H4 (cell line): ENCODE results near the gene NCAM2. TPM values are rescaled to one million over a fixed set of nuclear protein-coding genes. Genes with fewer than 3 reads are reported as not detected.

ENCODE experiments used
- DNase-seq: peaks from one replicate; pipeline ENCODE4 v3.0.0-alpha.2; 2015; ENCODE audit warnings: low spot score
- total RNA-seq: library from RNA; depleted of rRNA; stranded (reverse); fragments of >200 nt; shearing (Covaris generic); gene quantifications from 2 replicates; pipeline ENCODE4 v1.2.3, GENCODE V29; 2014

Gene NCAM2
- total RNA-seq, 1 experiment from 2014 or later: 9.8 TPM

GRCh38 chr21:21210552-21210951, 212.3 kb downstream of the NCAM2 start:
- no peak for DNase-seq

- DNase-seq: no peak
Observed at GRCh38 chr21:21213297-21213696, 215.1 kb downstream of the NCAM2 start.

DNA sequence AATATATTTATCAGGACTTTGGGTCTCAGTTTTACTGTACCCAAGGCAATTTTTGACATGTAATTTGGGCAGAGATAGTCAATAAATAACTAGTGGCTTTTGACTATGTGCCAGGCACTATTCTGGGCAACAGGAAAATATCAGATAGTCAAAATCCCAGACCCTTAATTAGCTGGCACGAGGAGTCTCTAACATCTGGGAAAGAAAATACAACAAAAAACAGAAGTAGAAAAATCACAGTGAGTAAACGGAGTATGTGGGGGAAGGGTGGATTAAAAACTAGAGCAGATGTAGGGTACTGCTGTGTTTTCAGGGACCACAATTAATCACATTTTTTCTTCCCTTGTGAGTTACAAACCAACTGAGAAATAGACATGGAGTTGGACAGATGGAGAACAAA, 217.8 kb downstream of the NCAM2 start:
- DNase-seq: no peak

DNA sequence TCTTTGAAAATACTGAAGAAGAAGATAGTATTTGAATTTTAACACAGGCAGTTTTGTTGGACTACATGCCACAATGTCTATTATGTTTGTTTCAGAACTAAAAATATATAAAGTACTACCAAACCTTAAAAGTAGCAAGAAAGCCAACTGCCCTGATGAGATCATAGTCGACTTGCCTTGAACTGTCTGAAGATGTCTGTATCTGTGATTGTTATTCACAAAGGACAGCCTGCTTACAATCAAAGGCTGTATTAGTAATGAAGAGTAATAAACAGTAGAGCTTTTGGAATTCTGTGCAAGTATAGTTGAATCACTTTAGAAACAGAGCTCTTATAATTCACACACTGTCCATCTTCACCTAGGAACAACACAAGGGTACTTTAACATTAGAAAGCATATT, 228.3 kb downstream of the NCAM2 start:
- DNase-seq: no peak

DNA sequence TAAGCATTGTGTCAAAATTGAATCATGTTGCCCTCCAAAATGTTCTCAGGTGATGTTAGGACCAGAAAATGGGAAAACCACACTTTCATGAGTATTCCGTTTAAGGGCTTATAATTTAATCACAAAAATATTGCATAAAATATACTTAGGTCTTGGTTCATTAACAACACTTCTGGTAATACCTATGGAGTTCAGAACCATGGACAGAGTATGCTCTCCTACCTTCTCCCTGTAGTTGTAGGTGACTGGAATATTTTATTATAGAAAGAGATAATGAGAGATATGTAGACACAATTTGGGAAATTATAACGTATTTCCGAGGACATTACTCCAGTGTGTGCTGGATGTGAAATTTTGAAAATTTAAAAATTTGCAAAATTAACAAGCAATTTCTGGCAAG, 232.5 kb downstream of the NCAM2 start:
- no peak for DNase-seq

- no peak for DNase-seq
Observed at GRCh38 chr21:21231913-21232312, 233.7 kb downstream of the NCAM2 start.

DNA sequence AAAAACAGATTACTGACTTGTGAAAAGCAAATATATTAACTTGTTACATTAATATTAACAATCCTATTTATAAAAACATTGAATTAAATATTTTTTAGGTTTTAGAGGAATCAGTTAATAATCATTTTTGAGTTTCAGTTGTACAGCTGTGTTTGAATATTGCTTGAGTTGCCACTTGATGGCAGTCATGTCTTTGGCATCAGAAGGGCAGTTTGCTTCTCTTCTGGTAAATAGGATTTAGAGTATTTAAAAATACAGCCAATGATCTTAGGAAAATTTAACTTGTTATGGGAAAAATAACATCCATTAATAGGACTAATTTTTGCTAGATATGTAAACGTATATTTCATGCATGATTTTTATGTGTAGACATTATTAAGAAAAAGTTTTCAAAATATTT, 234.1 kb downstream of the NCAM2 start:
- DNase-seq: peak; percentile 54

DNA sequence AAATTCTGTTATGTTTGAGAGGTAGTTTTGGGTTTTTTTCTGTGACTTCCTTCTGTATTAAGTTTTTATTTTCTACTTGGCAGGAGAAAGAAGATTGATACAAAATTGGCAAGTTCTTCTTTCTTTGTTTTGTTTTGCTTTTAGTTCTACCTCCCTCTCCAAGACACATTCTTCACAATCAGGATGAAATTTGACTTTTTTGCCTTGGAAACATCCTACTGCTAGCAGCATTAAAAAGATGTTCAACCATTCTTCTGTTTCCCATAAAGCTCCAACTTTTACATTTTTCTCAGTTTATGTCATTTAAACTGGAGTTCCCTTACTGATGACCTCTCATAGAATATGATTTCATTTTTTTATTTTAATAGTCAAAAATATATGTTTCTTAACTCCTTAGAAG, 234.8 kb downstream of the NCAM2 start:
- DNase-seq: no peak

DNA sequence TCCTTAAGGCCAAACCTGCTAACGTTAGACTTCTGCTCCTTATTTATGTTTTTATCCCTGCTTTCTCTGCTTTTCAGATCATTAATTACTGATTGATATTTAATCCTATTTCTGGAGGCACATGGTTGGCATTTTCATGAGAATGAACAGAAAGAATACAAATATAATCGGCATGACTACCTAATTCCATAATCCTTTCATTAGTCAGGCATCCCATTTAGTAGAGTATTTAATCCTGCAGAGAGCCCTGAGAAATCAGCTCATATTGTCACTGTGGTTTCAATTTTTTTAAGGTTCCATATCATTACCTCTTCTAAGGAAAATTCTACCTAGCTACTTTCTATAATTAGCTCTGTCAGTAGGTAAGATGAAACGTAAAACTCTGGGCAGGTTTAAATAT, 238.8 kb downstream of the NCAM2 start:
- no peak for DNase-seq

DNA sequence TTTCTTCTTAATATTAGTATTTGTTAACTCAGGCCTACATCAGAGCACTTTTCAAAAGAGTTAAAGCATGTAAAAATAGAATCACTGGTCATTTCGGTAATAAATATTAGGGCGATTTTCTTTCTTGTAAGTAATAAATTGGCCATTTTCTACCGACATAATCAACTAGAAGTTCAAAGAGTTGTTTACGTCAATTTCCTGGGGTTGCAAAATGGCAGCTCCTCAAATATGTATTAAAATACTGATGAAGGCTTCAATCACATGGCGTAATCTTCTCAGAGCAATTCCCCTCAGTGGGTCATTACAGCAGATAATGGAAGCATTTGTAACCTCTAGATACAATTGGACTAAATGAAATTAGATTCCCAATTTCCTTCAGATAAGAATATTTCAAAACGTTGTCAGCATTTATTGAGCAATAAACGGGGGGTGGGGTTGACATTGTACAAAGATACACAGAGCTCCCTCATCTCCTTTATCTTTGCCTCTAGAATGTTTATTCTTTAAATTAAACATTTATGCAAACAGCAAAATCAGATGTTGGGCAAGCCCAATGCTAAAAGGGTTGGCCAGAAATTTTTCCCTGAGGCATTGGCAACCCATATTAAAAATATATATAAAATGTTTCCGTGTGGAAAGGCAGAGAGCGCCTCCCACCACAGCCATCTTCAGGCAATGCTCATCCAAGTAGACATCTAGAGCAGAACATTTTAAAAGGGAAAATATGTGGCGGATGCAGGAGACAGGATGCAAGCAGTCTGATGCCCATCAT, 240.6 kb downstream of the NCAM2 start:
- DNase-seq: no peak

DNA sequence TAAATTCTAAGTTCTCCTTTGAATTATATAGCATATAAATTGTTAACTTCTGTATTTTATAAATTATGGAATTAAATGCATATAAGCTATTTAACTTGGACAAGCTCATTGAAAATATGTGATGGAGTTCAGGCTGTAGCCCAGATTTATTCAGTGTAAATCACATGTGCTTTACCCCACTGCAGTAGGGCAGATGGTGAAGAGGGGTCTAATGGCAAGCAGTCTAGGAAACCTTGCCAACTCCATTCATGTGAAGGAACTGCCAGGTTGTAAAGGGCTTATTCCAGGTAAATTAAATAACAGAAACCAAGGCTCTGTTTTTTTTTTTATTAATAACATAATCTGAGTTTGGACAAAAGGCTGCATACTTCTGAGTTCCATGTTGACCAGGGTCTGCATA, 243.2 kb downstream of the NCAM2 start:
- no peak for DNase-seq

- no peak for DNase-seq
Observed at GRCh38 chr21:21246007-21246406, 247.8 kb downstream of the NCAM2 start.

DNA sequence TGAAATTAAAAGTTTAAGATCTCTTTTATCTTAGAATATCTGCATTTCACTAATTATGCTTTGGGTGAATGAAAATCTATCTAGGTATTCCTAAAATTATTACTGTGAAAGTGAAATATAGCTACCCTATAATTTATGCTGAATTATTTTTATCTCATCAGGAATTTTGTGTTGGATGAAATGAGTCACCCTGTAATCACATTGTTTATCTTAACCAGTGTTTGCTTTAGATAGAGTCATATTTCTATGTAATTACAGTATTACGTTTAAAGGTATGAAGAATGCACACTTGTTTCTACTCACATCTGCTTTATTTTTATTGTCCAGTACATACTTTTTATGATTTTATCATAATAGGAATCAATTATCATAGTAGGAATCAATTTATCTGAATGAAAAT, 249.2 kb downstream of the NCAM2 start:
- peak; percentile 12 for DNase-seq

GRCh38 chr21:21262048-21262447, 263.8 kb downstream of the NCAM2 start:
- DNase-seq: no peak

DNA sequence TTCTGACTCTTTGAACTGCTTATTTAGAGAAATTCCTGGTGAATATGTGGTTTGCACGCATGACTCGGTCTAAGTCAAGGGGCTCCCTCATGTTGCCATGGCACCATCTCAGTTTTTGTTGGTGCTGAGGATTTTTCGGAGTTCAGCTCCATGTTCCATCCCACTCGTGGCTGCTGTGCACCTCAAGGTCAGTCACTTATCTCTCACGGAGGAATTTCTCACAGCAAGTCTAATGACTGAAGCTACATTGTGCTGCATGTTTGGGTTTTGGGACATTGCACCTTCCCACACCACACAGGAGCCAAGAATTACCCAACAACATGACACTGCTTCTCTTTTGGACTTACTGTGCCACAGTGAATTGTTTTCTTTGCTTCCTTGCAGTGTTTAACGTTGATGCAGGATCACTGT, 269.9 kb downstream of the NCAM2 start:
- DNase-seq: no peak

DNA sequence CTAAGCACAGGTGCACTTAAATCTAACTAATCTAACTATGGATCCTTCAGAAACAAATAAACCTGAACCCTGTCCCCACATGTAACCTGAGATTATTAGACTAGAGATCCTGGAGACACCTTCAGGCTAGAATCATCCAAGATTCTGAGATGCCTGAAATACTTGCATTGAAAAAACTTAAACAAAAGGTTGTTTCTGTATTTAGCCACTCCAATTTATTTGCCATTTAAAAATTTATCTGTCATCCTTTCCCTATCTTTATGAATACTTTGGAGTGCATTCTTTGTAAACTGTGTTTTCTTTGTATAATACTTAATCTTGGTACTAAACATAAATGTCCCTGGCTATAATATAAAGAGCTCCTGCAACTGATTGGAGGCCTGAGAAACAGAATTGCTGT, 270.7 kb downstream of the NCAM2 start:
- no peak for DNase-seq

- DNase-seq: no peak
Observed at GRCh38 chr21:21279193-21279901, 281.1 kb downstream of the NCAM2 start.

GRCh38 chr21:21283810-21284209, 285.6 kb downstream of the NCAM2 start:
- no peak for DNase-seq

DNA sequence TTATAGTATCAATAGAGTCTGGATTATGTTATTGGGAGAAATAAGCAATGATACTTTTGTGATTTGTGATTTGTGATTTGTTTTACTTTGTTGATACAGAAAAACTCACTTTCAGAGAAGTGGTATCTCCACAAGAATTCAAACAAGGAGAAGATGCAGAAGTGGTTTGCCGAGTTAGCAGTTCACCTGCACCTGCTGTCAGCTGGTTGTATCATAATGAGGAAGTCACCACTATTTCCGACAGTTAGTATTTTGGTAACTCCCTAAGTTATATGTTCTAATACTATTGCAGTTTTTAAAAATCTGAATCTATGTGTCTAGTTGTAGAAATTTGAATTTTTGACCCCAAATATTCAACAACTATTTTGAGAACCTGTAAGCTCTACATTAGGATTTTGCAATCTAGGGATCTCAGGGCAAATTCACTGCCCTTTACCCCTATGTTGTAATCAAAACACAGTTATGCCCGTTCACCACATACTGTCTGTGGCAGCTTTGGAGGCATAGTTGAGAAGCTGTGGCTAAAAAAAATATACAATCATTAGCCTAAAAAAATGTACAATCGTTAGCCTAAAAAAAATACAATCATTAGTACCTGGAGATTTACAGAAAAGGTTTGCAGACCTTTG, 288.1 kb downstream of the NCAM2 start:
- DNase-seq: no peak

GRCh38 chr21:21290751-21291150, 292.5 kb downstream of the NCAM2 start:
- no peak for DNase-seq

- DNase-seq: no peak
Observed at GRCh38 chr21:21291883-21292569, 293.8 kb downstream of the NCAM2 start.

- DNase-seq: no peak
Observed at GRCh38 chr21:21295303-21295702, 297.1 kb downstream of the NCAM2 start.
